Fibroblast of the aortic adventitia (primary cell): ENCODE data around the gene TMEM127. TPM values are rescaled to one million over a fixed set of nuclear protein-coding genes. Genes with fewer than 3 reads are reported as not detected.
"Not testable (repeated sequence)": the region's sequence is repeated elsewhere in the genome, so short reads cannot be mapped to it uniquely, and the experiment has no call there.

Experiments
- DNase-seq: peaks from one replicate; pipeline ENCODE4 v3.0.0-alpha.2; 2010; ENCODE audit warnings: low read depth
- H3K4me3 ChIP-seq: 2 replicates; pipeline ENCODE4 v1.5.1; 2011; ENCODE audit warnings: low read depth, mild to moderate bottlenecking, control low read depth, low read length, moderate library complexity
- CTCF ChIP-seq: IDR thresholded peaks from 2 replicates; pipeline ENCODE4 v1.5.1; 2011; ENCODE audit warnings: mild to moderate bottlenecking, low read length, control low read depth, inconsistent platforms; ENCODE audit not compliant: insufficient read depth
- total RNA-seq: library from RNA; depleted of rRNA; stranded (reverse); fragments of >200 nt; gene quantifications from 2 replicates; pipeline ENCODE4 v1.2.3, GENCODE V29; 2012; ENCODE audit warnings: low replicate concordance

Gene TMEM127
- total RNA-seq, 1 donor = 31.6 TPM

- DNase-seq = peak; percentile 46
- peak overlapping the region; percentile 88 for H3K4me3 ChIP-seq
- TF ChIP-seq CTCF = no peak
Measured at GRCh38 chr2:96264086-96264485, 1.7 kb downstream of the TMEM127 start.

GRCh38 chr2:96262306-96262705 lies 3.5 kb downstream of the TMEM127 start:
- TF ChIP-seq CTCF = no peak
- DNase-seq = peak; percentile 23

DNA sequence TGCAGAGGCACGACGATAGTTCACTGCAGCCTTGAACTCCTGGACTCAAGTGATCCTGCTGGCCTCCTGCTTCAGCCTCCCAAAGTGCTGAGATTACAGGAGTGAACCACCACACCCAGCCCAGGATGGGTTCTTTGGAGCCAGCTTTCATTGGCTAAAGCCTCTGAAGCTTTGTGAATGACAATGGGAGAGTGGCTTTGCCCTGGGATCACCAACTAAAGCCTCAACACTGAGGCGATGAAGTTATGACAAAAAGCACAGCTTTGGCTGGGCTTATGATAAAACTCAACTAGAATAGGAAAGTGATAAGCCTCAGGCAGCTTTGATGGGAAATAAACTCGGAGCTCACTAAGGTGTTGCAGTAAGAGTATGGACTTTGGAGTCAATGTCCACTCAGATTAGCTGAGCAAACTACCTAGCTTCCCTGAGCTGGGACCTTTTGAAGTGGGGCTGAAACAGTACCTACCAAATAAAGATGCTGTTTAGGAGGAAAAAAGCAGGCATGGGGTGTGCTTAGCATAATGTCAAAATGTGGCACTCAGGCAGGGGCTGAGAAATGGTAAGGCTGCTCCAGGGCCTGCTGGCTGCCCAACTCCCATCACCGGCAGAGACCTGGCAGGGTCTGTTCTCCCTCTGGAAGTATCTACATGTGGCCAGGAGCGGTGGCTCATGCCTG lies 4.3 kb downstream of the TMEM127 start:
- DNase-seq = no peak
- H3K4me3 ChIP-seq = no peak overlapping the region
- no peak for TF ChIP-seq CTCF

More at GRCh38 chr2:96262306-96262705, 3.5 kb downstream of the TMEM127 start:
- no peak overlapping the region for H3K4me3 ChIP-seq

GRCh38 chr2:96260387-96261260 lies 5.2 kb downstream of the TMEM127 start:
- peak; percentile 87 for DNase-seq
- peak; percentile 40 for TF ChIP-seq CTCF
- H3K4me3 ChIP-seq = peak overlapping the region; percentile 9

- DNase-seq = no peak
- no peak overlapping the region for H3K4me3 ChIP-seq
- TF ChIP-seq CTCF = no peak
Measured at GRCh38 chr2:96259497-96259921, 6.3 kb downstream of the TMEM127 start.

DNA sequence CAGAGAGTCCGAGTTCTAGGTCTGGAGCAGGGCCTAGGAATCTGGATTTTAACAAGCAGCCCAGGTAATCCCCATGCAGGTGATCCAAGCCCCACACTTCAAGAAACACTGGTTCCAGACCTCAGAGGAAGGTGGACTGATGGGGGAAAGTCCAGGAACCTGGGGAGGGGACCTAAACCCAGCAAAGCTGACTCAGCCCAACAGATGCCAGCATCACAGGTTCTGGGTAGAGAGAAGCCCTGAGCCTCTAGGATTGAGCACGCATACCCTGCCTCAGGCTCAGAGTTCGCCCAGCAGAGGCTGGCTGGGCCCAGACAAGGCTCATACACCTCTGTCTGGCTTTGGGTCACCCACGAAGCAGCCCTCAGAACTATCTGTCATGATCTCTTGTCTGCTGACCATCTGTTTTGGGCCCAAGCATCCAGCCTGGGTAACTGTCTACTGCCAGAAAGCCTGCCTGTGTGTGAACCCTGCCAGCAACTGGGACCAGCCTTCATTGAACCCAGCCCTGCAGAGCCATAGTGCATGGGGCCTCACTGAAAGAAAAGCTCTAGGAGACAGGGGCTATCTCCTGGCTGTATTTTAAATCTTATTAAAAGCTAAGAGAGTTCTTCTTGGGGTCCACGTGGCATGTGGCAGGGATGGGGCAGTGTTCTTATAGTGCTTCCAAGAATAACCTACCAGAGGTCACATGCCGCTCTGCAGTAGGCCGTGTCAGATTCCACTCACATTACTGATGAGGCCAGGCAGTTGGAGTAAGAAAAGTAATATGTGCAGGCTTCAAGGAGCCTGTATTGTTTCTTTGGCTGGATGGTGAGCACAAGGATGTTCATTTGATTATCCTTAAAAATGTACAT lies 7.4 kb downstream of the TMEM127 start:
- DNase-seq = no peak
- no peak for TF ChIP-seq CTCF

GRCh38 chr2:96257744-96258143 lies 8.1 kb downstream of the TMEM127 start:
- H3K4me3 ChIP-seq, DNase-seq: not testable (repeated sequence)

More for the DNA sequence above, 7.4 kb downstream of the TMEM127 start:
- no peak overlapping the region for H3K4me3 ChIP-seq
